ENCODE data around the gene NRP1.

DNA sequence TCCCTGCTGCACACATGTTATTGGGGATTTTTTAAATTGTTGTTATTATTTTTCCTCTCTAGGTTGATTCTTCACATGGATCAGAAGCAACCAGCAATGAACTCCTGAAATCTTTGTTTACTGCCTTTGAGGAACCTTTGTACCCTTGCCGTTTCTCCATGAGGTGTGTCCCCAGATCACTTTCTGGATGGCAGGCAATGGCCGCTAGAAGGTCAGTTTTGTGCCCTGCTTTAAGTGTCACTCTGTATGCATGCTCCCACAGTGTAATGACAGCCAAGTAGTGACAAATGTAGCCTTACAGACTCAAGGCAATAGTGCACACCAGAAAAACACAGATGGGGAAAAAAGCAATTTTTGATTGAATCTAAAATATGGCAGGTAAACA, 47.7 kb upstream of the NRP1 start:
- TF ChIP-seq, protein P1, sequence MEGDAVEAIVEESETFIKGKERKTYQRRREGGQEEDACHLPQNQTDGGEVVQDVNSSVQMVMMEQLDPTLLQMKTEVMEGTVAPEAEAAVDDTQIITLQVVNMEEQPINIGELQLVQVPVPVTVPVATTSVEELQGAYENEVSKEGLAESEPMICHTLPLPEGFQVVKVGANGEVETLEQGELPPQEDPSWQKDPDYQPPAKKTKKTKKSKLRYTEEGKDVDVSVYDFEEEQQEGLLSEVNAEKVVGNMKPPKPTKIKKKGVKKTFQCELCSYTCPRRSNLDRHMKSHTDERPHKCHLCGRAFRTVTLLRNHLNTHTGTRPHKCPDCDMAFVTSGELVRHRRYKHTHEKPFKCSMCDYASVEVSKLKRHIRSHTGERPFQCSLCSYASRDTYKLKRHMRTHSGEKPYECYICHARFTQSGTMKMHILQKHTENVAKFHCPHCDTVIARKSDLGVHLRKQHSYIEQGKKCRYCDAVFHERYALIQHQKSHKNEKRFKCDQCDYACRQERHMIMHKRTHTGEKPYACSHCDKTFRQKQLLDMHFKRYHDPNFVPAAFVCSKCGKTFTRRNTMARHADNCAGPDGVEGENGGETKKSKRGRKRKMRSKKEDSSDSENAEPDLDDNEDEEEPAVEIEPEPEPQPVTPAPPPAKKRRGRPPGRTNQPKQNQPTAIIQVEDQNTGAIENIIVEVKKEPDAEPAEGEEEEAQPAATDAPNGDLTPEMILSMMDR (conservative IDR thresholded peaks at IDR 0.05; ENCODE audit: low read depth, low read length), result no peak
- no peak for TF ChIP-seq EZH2phosphoT487 (IDR thresholded peaks at IDR 0.05; ENCODE audit: borderline replicate concordance, low read length)
- no peak for TF ChIP-seq EZH2 (IDR thresholded peaks at IDR 0.05; ENCODE audit: low read length, unreplicated experiment)

Data from PC-3 (cell line).